A673 (cell line): Measurements from ENCODE around the gene NHLRC4. TPM values are rescaled to one million over a fixed set of nuclear protein-coding genes. Genes with fewer than 3 reads are reported as not detected.

ENCODE experiments used
- BruUV-seq: library from RNA; stranded (reverse); fragments of 400-500 nt; replicated peaks from 2 replicates; lab custom pipeline; 2021; lab: Mats Ljungman, UMichigan
- CTCF ChIA-PET: fragments of 300-600 bp; sonication (Branson Sonifier 250); formaldehyde crosslinking; loops from one replicate; lab custom pipeline; 2022; ENCODE audit warnings: antibody characterized with exemption; lab: Charles Lee
- POLR2A ChIA-PET: fragments of 300-600 bp; sonication (Branson Sonifier 250); formaldehyde crosslinking; loops from one replicate; lab custom pipeline; 2022; ENCODE audit warnings: antibody characterized with exemption; ENCODE audit not compliant: low non-redundant PET; lab: Charles Lee
- DNase-seq: peaks from one replicate; pipeline ENCODE4 v3.0.0-alpha.2; 2015; ENCODE audit warnings: low spot score
- H3K27ac ChIP-seq: fragments of 200-600 bp; sonication (generic); 2 replicates; pipeline ENCODE4 v1.5.1; 2016; ENCODE audit warnings: mixed run types, low read depth, mild to moderate bottlenecking, mixed read lengths, antibody characterized with exemption, low read length; ENCODE audit not compliant: poor library complexity, severe bottlenecking
- H3K27me3 ChIP-seq: fragments of 200-600 bp; sonication (generic); replicated peaks from 2 replicates; pipeline ENCODE4 v1.6.1; 2017; ENCODE audit warnings: mixed run types, low read depth, mild to moderate bottlenecking, mixed read lengths, antibody characterized with exemption, low read length; ENCODE audit not compliant: insufficient read depth, poor library complexity
- H3K36me3 ChIP-seq: fragments of 200-600 bp; sonication (generic); 2 replicates; pipeline ENCODE4 v1.6.1; 2016; ENCODE audit warnings: mixed run types, mild to moderate bottlenecking, mixed read lengths, antibody characterized with exemption, low read length; ENCODE audit not compliant: insufficient read depth, poor library complexity, severe bottlenecking
- H3K4me1 ChIP-seq: fragments of 200-600 bp; sonication (generic); 2 replicates; pipeline ENCODE4 v1.6.1; 2017; ENCODE audit warnings: mixed run types, mild to moderate bottlenecking, mixed read lengths, antibody characterized with exemption, low read length; ENCODE audit not compliant: insufficient read depth, poor library complexity, severe bottlenecking
- H3K4me3 ChIP-seq: fragments of 200-600 bp; sonication (generic); 2 replicates; pipeline ENCODE4 v1.5.1; 2016; ENCODE audit warnings: low read depth, mixed run types, mild to moderate bottlenecking, mixed read lengths, low read length; ENCODE audit not compliant: poor library complexity, severe bottlenecking
- H3K9me3 ChIP-seq: fragments of 200-600 bp; sonication (generic); 2 replicates; pipeline ENCODE4 v1.6.1; 2016; ENCODE audit warnings: mixed run types, low read depth, mild to moderate bottlenecking, mixed read lengths, antibody characterized with exemption, low read length; ENCODE audit not compliant: poor library complexity, severe bottlenecking
- CTCF ChIP-seq: fragments of 300-800, 200-600 bp; sonication (generic); conservative IDR thresholded peaks from 2 replicates; pipeline ENCODE4 v1.5.1; 2017; ENCODE audit warnings: low read depth, mild to moderate bottlenecking, antibody characterized with exemption, low read length, moderate library complexity, mixed read lengths
- EZH2 ChIP-seq: fragments of 200-600 bp; sonication (generic); IDR thresholded peaks from 2 replicates; pipeline ENCODE4 v1.6.1; 2017; ENCODE audit warnings: borderline replicate concordance, low read depth, mild to moderate bottlenecking, mixed read lengths, antibody characterized with exemption, low read length; ENCODE audit not compliant: poor library complexity, severe bottlenecking
- intact Hi-C: fragments of 100-400 bp; cut with micrococcal nuclease; formaldehyde crosslinking; loops from one replicate; pipeline ENCODE4 v1.10.0; 2022; ENCODE audit not compliant: unreplicated experiment
- total RNA-seq: library from RNA; stranded (reverse); gene quantifications from 2 replicates; pipeline ENCODE4 v1.2.3, GENCODE V29; 2021

NHLRC4 gene
- total RNA-seq, 1 experiment from 2014 or later = 0.21 TPM

- ChIA-PET POLR2A (no interaction called here), CTCF (no interaction called here)
- TF ChIP-seq CTCF (no peak), EZH2 (no peak)
- peaks cover 7% of the 10 kb centered on the region for H3K4me1 ChIP-seq
- intact Hi-C loops = loop anchor here (5.0 kb wide), 1 partner anchor 122 kb away; the partner anchor contains the start of gene DECR2
- no peaks in the 10 kb centered on the region for H3K27me3 ChIP-seq
- no peak overlapping the region for H3K27ac ChIP-seq
- no peak for DNase-seq
- no TSS peak for BruUV-seq
- no peak overlapping the region for H3K4me3 ChIP-seq
- peaks cover 9% of the 10 kb centered on the region for H3K36me3 ChIP-seq
- H3K9me3 ChIP-seq = no peaks in the 10 kb centered on the region
Measured at GRCh38 chr16:524274-525040, 42.3 kb upstream of the NHLRC4 start.

DNA sequence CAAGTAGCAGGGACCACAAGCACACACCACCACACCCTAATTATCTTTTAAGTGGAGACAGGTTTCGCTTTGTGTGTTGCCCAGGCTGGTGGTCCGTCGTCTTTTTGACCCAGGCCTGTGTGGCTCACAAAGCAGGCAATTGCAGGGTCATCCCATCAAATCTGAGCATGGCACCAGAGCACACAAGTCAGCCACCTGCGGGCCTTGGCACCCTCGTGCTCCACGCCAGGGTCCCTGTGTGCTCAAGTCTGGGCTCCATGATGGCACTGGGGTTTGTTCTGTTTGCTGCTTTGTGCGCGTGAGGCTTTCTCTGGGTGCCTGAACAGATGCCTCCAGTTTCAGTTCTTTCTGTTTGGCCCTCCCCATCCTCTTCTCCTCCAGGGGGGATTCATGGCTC is 41.7 kb upstream of the NHLRC4 start:
- intact Hi-C loops = loop anchor here (5.0 kb wide), 1 partner anchor 123 kb away; the partner anchor contains the start of gene DECR2
- H3K27ac ChIP-seq = peak overlapping the region; percentile 98
- H3K4me3 ChIP-seq = no peak overlapping the region
- TF ChIP-seq EZH2 = no peak
- H3K36me3 ChIP-seq = peaks cover 7% of the 10 kb centered on the region
- BruUV-seq = no TSS peak
- H3K27me3 ChIP-seq = no peaks in the 10 kb centered on the region
- CTCF ChIA-PET = no interaction called here
- DNase-seq = no peak
- H3K9me3 ChIP-seq = no peaks in the 10 kb centered on the region
- H3K4me1 ChIP-seq = peaks cover 7% of the 10 kb centered on the region
- POLR2A ChIA-PET = interaction anchor here (0.5 kb wide), 1 partner anchor 93 kb away, joined by 3 read pairs; no protein-coding TSS in a partner anchor

DNA sequence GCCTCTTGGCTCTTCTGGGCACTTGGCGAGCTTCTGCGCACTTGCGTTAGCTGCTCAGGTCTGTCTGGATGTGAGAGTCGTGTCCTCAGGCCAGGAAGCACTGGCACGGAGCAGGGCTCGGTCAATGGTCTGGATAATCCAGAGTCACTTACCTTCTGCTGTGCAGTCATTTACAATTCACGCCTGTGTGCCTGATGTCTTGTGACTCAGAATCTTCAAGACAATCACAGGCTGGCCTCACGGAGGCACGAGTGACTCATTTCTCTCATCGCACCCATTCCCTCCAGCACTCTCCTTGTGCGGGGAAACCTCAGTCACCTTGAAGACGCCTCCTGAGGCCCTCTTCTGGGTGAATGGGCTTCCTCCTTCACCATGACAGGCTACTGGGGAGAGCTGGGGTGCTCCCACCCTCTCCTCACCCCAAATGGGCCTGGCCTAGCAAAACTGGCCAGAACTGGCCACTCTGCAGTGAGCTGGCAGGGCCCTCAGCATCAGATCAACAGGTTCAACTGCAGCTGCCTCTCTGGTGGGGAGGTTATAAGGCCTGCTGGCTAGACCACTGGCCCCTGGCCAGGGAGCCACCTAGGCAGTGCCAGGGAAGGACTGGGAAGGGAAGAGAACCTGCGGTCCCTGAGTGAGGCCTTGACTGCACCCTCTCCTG is 41.2 kb upstream of the NHLRC4 start:
- Histone ChIP-seq H3K4me1 (peaks cover 7% of the 10 kb centered on the region), H3K27ac (peak overlapping the region; percentile 98), H3K9me3 (no peaks in the 10 kb centered on the region), H3K27me3 (no peaks in the 10 kb centered on the region), H3K36me3 (peaks cover 7% of the 10 kb centered on the region), H3K4me3 (peak overlapping the region; percentile 96)
- peak; percentile 58 for DNase-seq
- no peak for TF ChIP-seq EZH2
- TF ChIP-seq CTCF = no peak
- no TSS peak for BruUV-seq
- POLR2A ChIA-PET = interaction anchor here (0.5 kb wide), 1 partner anchor 94 kb away, joined by 3 read pairs; no protein-coding TSS in a partner anchor
- intact Hi-C loops = loop anchor here (5.0 kb wide), 1 partner anchor 123 kb away; the partner anchor contains the start of gene DECR2
- CTCF ChIA-PET = no interaction called here
